A673 (cell line): ENCODE results near the gene ZNF582. TPM values are rescaled to one million over a fixed set of nuclear protein-coding genes. Genes with fewer than 3 reads are reported as not detected.
"Not testable (repeated sequence)": the region's sequence is repeated elsewhere in the genome, so short reads cannot be mapped to it uniquely, and the experiment has no call there.

Source experiments
- BruUV-seq: library from RNA; stranded (reverse); fragments of 400-500 nt; replicated peaks from 2 replicates; lab custom pipeline; 2021; lab: Mats Ljungman, UMichigan
- CTCF ChIA-PET: fragments of 300-600 bp; sonication (Branson Sonifier 250); formaldehyde crosslinking; loops from one replicate; lab custom pipeline; 2022; ENCODE audit warnings: antibody characterized with exemption; lab: Charles Lee
- POLR2A ChIA-PET: fragments of 300-600 bp; sonication (Branson Sonifier 250); formaldehyde crosslinking; loops from one replicate; lab custom pipeline; 2022; ENCODE audit warnings: antibody characterized with exemption; ENCODE audit not compliant: low non-redundant PET; lab: Charles Lee
- DNase-seq: peaks from one replicate; pipeline ENCODE4 v3.0.0-alpha.2; 2015; ENCODE audit warnings: low spot score
- H3K27ac ChIP-seq: fragments of 200-600 bp; sonication (generic); 2 replicates; pipeline ENCODE4 v1.5.1; 2016; ENCODE audit warnings: mixed run types, low read depth, mild to moderate bottlenecking, mixed read lengths, antibody characterized with exemption, low read length; ENCODE audit not compliant: poor library complexity, severe bottlenecking
- H3K27me3 ChIP-seq: fragments of 200-600 bp; sonication (generic); replicated peaks from 2 replicates; pipeline ENCODE4 v1.6.1; 2017; ENCODE audit warnings: mixed run types, low read depth, mild to moderate bottlenecking, mixed read lengths, antibody characterized with exemption, low read length; ENCODE audit not compliant: insufficient read depth, poor library complexity
- H3K36me3 ChIP-seq: fragments of 200-600 bp; sonication (generic); 2 replicates; pipeline ENCODE4 v1.6.1; 2016; ENCODE audit warnings: mixed run types, mild to moderate bottlenecking, mixed read lengths, antibody characterized with exemption, low read length; ENCODE audit not compliant: insufficient read depth, poor library complexity, severe bottlenecking
- H3K4me1 ChIP-seq: fragments of 200-600 bp; sonication (generic); 2 replicates; pipeline ENCODE4 v1.6.1; 2017; ENCODE audit warnings: mixed run types, mild to moderate bottlenecking, mixed read lengths, antibody characterized with exemption, low read length; ENCODE audit not compliant: insufficient read depth, poor library complexity, severe bottlenecking
- H3K4me3 ChIP-seq: fragments of 200-600 bp; sonication (generic); 2 replicates; pipeline ENCODE4 v1.5.1; 2016; ENCODE audit warnings: low read depth, mixed run types, mild to moderate bottlenecking, mixed read lengths, low read length; ENCODE audit not compliant: poor library complexity, severe bottlenecking
- H3K9me3 ChIP-seq: fragments of 200-600 bp; sonication (generic); 2 replicates; pipeline ENCODE4 v1.6.1; 2016; ENCODE audit warnings: mixed run types, low read depth, mild to moderate bottlenecking, mixed read lengths, antibody characterized with exemption, low read length; ENCODE audit not compliant: poor library complexity, severe bottlenecking
- CTCF ChIP-seq: fragments of 300-800, 200-600 bp; sonication (generic); conservative IDR thresholded peaks from 2 replicates; pipeline ENCODE4 v1.5.1; 2017; ENCODE audit warnings: low read depth, mild to moderate bottlenecking, antibody characterized with exemption, low read length, moderate library complexity, mixed read lengths
- EZH2 ChIP-seq: fragments of 200-600 bp; sonication (generic); IDR thresholded peaks from 2 replicates; pipeline ENCODE4 v1.6.1; 2017; ENCODE audit warnings: borderline replicate concordance, low read depth, mild to moderate bottlenecking, mixed read lengths, antibody characterized with exemption, low read length; ENCODE audit not compliant: poor library complexity, severe bottlenecking
- intact Hi-C: fragments of 100-400 bp; cut with micrococcal nuclease; formaldehyde crosslinking; loops from one replicate; pipeline ENCODE4 v1.10.0; 2022; ENCODE audit not compliant: unreplicated experiment
- total RNA-seq: library from RNA; stranded (reverse); gene quantifications from 2 replicates; pipeline ENCODE4 v1.2.3, GENCODE V29; 2021

ZNF582 gene
- total RNA-seq, 1 experiment from 2014 or later: 2.7 TPM

DNA sequence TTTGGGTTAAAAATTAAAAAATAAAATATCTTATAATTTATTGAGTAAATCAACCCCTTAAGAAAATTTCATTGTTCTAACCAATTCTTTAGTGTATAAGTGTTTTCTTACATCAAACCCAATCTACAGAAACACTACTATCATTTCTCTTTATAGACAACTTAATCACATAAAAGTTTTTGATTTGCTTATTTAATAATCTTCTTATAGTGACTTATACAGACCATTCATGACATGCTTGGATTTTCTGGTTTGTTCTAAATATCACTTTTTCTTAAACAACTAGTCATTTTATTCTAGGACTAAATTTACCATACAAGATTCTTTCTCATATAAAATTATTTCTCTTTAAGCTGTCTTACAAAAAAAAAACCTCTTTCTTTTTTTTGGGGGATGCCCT is 51.4 kb downstream of the ZNF582 start:
- POLR2A ChIA-PET: no interaction called here
- H3K36me3 ChIP-seq: no peaks in the 10 kb centered on the region
- no peaks in the 10 kb centered on the region for H3K27me3 ChIP-seq
- H3K4me1 ChIP-seq: no peaks in the 10 kb centered on the region
- H3K27ac ChIP-seq: no peak overlapping the region
- no peak for TF ChIP-seq EZH2
- TF ChIP-seq CTCF: no peak
- CTCF ChIA-PET: no interaction called here
- no TSS peak for BruUV-seq
- H3K9me3 ChIP-seq: peaks cover 22% of the 10 kb centered on the region
- intact Hi-C loops: no loop called here
- no peak overlapping the region for H3K4me3 ChIP-seq
- DNase-seq: no peak

DNA sequence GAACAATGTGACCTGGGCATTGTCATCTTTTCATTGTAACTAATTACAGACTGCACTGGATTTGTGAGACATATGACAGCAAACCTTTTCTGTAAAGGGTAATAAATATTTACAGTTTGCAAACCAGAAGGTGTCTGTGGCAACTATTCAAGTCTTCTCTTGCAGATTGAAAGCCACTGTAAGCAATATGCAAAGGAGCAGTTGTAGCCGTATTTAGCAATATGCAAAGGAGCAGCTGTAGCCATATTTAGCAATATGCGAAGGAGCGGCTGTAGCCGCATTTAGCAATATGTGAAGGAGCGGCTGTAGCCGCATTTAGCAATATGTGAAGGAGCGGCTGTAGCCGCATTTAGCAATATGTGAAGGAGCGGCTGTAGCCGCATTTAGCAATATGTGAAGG is 54.3 kb downstream of the ZNF582 start:
- H3K9me3 ChIP-seq: peaks cover 22% of the 10 kb centered on the region
- CTCF ChIA-PET, intact Hi-C loops, H3K36me3 ChIP-seq, H3K27ac ChIP-seq, BruUV-seq, H3K27me3 ChIP-seq, DNase-seq, H3K4me3 ChIP-seq, H3K4me1 ChIP-seq, POLR2A ChIA-PET: not testable (repeated sequence)

DNA sequence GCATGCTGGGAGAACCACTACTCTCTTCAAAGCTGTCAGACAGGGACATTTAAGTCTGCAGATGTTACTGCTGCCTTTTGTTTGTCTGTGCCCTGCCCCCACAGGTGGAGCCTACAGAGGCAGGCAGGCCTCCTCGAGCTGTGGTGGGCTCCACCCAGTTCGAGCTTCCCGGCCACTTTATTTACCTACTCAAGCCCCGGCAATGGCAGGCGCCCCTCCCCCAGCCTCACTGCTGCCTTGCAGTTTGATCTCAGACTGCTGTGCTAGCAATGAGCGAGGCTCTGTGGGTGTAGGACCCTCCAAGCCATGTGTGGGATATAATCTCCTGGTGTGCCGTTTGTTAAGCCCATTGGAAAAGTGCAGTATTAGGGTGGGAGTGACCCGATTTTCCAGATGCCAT is 56.3 kb downstream of the ZNF582 start:
- H3K27me3 ChIP-seq, intact Hi-C loops: not testable (repeated sequence)

GRCh38 chr19:56335371-56335770 is 58.0 kb downstream of the ZNF582 start:
- intact Hi-C loops, DNase-seq, H3K27ac ChIP-seq, H3K4me3 ChIP-seq, H3K27me3 ChIP-seq, BruUV-seq, H3K9me3 ChIP-seq, H3K4me1 ChIP-seq, H3K36me3 ChIP-seq, CTCF ChIA-PET, POLR2A ChIA-PET: not testable (repeated sequence)

More for the DNA sequence above, 56.3 kb downstream of the ZNF582 start:
- CTCF ChIA-PET, POLR2A ChIA-PET, H3K36me3 ChIP-seq, H3K4me3 ChIP-seq, H3K27ac ChIP-seq, DNase-seq, BruUV-seq, H3K4me1 ChIP-seq: not testable (repeated sequence)
- peaks cover 14% of the 10 kb centered on the region for H3K9me3 ChIP-seq

GRCh38 chr19:56333506-56333905 is 59.8 kb downstream of the ZNF582 start:
- no peak for TF ChIP-seq EZH2
- TF ChIP-seq CTCF: peak; percentile 80
- no peak overlapping the region for H3K27ac ChIP-seq
- CTCF ChIA-PET: interaction anchor here (0.5 to 1.7 kb wide), 22 partner anchors 11 to 941 kb away, joined by 3 to 92 read pairs (median 4); partner anchors contain the start of genes ZNF787 and ZSCAN5A
- no TSS peak for BruUV-seq
- no peaks in the 10 kb centered on the region for H3K9me3 ChIP-seq
- no peaks in the 10 kb centered on the region for H3K36me3 ChIP-seq
- H3K4me1 ChIP-seq: no peaks in the 10 kb centered on the region
- DNase-seq: peak; percentile 73
- H3K4me3 ChIP-seq: no peak overlapping the region
- no peaks in the 10 kb centered on the region for H3K27me3 ChIP-seq
- POLR2A ChIA-PET: no interaction called here
- intact Hi-C loops: loop anchor here (2.0 kb wide), 3 partner anchors 79 to 267 kb away; no protein-coding TSS in a partner anchor
